Lung (tissue), 12 donors: Measurements from ENCODE around the gene ZNF827. TPM values are rescaled to one million over a fixed set of nuclear protein-coding genes. Genes with fewer than 3 reads are reported as not detected.

Experiments used
- ATAC-seq: fragments of 200-7000 bp; cut with Tn5 transposase; one replicate; pipeline ENCODE4 v1.9.1; 2020; ENCODE audit warnings: moderate number of reproducible peaks; ENCODE audit not compliant: insufficient read depth, low FRiP score
- DNase-seq, 3 donors: peaks; one replicate each; pipeline ENCODE4 v3.0.0-alpha.2; 2013 to 2017
- H3K27ac ChIP-seq, 2 donors: one replicate each; pipeline ENCODE4 v1.5.1; 2013; ENCODE audit warnings: mild to moderate bottlenecking in 2 of 2, moderate library complexity in 2 of 2, control low read depth in 1 of 2, inconsistent platforms in 1 of 2, low read depth in 1 of 2, low read length in 1 of 2
- H3K27me3 ChIP-seq, 3 donors: one replicate each; pipeline ENCODE4 v1.5.1; 2013; ENCODE audit warnings: low read length in 2 of 3; ENCODE audit not compliant: control insufficient read depth in 3 of 3, insufficient read depth in 3 of 3
- H3K36me3 ChIP-seq, 4 donors: one replicate each; pipeline ENCODE4 v1.5.1; 2013; ENCODE audit warnings: low read length in 4 of 4, mild to moderate bottlenecking in 1 of 4, moderate library complexity in 1 of 4; ENCODE audit not compliant: control insufficient read depth in 4 of 4, insufficient read depth in 4 of 4
- H3K4me1 ChIP-seq, 5 donors: one replicate each; pipeline ENCODE4 v1.5.1; 2013; ENCODE audit warnings: low read length in 5 of 5, mild to moderate bottlenecking in 2 of 5, moderate library complexity in 1 of 5; ENCODE audit not compliant: control insufficient read depth in 5 of 5, insufficient read depth in 5 of 5
- H3K4me3 ChIP-seq: one replicate; pipeline ENCODE4 v1.5.1; 2013; ENCODE audit warnings: mild to moderate bottlenecking, control low read depth, moderate library complexity
- H3K9ac ChIP-seq, 2 donors: one replicate each; pipeline ENCODE4 v1.5.1; 2013; ENCODE audit warnings: low read length in 2 of 2, control low read depth in 1 of 2; ENCODE audit not compliant: insufficient read depth in 1 of 2
- H3K9me3 ChIP-seq, 4 donors: one replicate each; pipeline ENCODE4 v1.5.1; 2013; ENCODE audit warnings: low read length in 3 of 4, mild to moderate bottlenecking in 1 of 4, moderate library complexity in 1 of 4; ENCODE audit not compliant: control insufficient read depth in 4 of 4, insufficient read depth in 3 of 4
- WGBS, 2 donors: extraction: QIAGEN DNeasy Blood & Tissue Kit; methylation state at CpG; one replicate each; pipeline ENCODE4 v1.1.7; 2013; 5-methylcytosine and 5-hydroxymethylcytosine counted together
- polyA plus RNA-seq, 2 donors: library from polyadenylated mRNA; stranded (reverse); fragments of 200-250 nt; gene quantifications; one replicate each; pipeline ENCODE4 v1.2.1, GENCODE V29; 2013
- total RNA-seq, 2 donors: library from RNA; depleted of rRNA in 1 of 2; stranded (reverse); fragments of >200 nt in 1 of 2; gene quantifications; one replicate each; pipeline ENCODE4 v1.2.1, GENCODE V29; 2014 to 2021
- TF ChIP-seq, protein P1 (sequence below): IDR thresholded peaks from 2 replicates; pipeline ENCODE4 v1.5.1; 2012; ENCODE audit warnings: mild to moderate bottlenecking; ENCODE audit errors: control extremely low read depth, extremely low read depth
- donor health status: control.
- donor health status: control.
- donor health status: Bipolar disorder and iron deficiency.
- donor health status: healthy.
- donor health status: DM: yes; HTN: yes; CAD: no.

The ZNF827 gene
- total and polyA plus RNA-seq, 4 donors: 2.7 to 27.4 (median 8.2) TPM

DNA sequence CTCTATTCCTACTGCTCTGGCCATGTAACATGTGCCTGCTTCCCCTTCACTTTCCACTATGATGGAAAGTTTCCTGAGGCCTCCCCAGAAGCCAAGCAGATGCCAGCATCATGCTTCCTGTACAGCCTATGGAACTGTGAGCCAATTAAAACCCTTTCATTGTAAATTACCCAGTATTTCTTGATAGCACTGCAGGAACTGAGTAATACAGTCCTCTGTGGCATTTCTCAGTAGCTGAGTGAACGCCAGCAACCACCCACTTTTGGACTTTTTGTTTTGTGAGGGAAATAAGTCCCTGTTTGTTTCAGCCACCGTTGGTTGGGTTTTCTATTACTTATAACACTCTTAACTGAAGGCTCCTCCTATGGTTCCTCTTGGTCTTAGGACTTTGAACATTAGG lies 154.6 kb downstream of the ZNF827 start:
- ATAC-seq (no peak), DNase-seq (no peak)
- peaks cover 0 to 3% (median 0%) of the 10 kb centered on the region in 4 donors for H3K9me3 ChIP-seq
- H3K4me1 ChIP-seq: peaks cover 0 to 6% (median 0%) of the 10 kb centered on the region in 5 donors
- peaks cover 0 to 8% (median 4%) of the 10 kb centered on the region in 4 donors for H3K36me3 ChIP-seq
- no peak overlapping the region for H3K4me3 ChIP-seq
- TF ChIP-seq, protein P1, sequence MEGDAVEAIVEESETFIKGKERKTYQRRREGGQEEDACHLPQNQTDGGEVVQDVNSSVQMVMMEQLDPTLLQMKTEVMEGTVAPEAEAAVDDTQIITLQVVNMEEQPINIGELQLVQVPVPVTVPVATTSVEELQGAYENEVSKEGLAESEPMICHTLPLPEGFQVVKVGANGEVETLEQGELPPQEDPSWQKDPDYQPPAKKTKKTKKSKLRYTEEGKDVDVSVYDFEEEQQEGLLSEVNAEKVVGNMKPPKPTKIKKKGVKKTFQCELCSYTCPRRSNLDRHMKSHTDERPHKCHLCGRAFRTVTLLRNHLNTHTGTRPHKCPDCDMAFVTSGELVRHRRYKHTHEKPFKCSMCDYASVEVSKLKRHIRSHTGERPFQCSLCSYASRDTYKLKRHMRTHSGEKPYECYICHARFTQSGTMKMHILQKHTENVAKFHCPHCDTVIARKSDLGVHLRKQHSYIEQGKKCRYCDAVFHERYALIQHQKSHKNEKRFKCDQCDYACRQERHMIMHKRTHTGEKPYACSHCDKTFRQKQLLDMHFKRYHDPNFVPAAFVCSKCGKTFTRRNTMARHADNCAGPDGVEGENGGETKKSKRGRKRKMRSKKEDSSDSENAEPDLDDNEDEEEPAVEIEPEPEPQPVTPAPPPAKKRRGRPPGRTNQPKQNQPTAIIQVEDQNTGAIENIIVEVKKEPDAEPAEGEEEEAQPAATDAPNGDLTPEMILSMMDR: no peak
- no peak overlapping the region for H3K9ac ChIP-seq
- no peaks in the 10 kb centered on the region for H3K27me3 ChIP-seq
- 84 to 92% methylated on average over 2 of the region's 2 CpGs for WGBS, 2 donors
- H3K27ac ChIP-seq: no peak overlapping the region

DNA sequence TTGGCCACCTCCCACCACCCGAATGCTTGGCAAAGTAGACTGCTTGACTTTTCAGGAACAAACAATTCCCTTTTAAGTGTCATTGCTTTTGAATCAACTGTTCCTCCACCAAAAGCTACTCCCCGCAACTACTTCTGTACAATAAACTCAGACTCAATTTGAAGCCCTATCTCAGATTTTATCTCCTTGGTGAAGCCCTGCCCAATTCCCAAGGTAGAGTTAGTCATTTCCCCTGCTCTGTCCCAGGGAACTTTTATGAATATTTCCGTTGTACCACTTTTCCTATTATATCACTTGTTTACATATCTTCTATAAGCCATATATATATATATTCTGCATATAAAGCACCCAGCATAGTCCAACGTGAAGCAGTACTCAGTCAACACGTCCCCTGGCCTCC lies 155.9 kb downstream of the ZNF827 start:
- TF ChIP-seq, protein P1: no peak
- Histone ChIP-seq H3K9ac (no peak overlapping the region), H3K36me3 (peaks cover 0 to 10% (median 4%) of the 10 kb centered on the region in 4 donors), H3K4me1 (peaks cover 0 to 5% (median 0%) of the 10 kb centered on the region in 5 donors), H3K27ac (no peak overlapping the region), H3K27me3 (no peaks in the 10 kb centered on the region), H3K9me3 (peaks cover 0 to 3% (median 0%) of the 10 kb centered on the region in 4 donors), H3K4me3 (no peak overlapping the region)
- 79 to 84% methylated on average over 5 of the region's 5 CpGs for WGBS, 2 donors
- DNase-seq (no peak), ATAC-seq (no peak)

DNA sequence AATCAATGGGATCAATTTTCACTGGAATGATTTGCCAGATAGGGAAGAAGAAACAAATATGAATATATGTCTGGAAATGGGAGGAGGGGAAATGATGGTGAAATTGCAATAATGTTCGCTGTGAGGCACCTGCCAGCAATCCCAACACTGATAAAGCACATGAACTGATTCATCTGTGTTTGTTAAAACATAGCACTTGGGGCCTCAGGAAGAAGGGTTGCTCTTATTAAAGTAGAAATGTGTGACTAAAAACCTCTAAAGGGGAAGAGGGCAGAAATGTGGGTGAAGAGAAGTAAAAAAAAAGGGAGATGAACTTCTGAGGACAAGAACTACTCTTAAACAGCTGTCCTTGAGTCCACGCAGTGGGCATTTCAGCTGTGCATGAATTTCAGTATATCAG lies 157.3 kb downstream of the ZNF827 start:
- DNase-seq (no peak), ATAC-seq (no peak)
- H3K36me3 ChIP-seq: peaks cover 0 to 10% (median 4%) of the 10 kb centered on the region in 4 donors
- H3K27ac ChIP-seq: no peak overlapping the region
- H3K4me1 ChIP-seq: peaks cover 0 to 5% (median 0%) of the 10 kb centered on the region in 5 donors
- H3K9me3 ChIP-seq: peaks cover 0 to 3% (median 0%) of the 10 kb centered on the region in 4 donors
- no peaks in the 10 kb centered on the region for H3K27me3 ChIP-seq
- no peak overlapping the region for H3K4me3 ChIP-seq
- WGBS, 2 donors: 29 to 75% methylated on average over 2 of the region's 2 CpGs
- TF ChIP-seq, protein P1: no peak
- H3K9ac ChIP-seq: no peak overlapping the region

DNA sequence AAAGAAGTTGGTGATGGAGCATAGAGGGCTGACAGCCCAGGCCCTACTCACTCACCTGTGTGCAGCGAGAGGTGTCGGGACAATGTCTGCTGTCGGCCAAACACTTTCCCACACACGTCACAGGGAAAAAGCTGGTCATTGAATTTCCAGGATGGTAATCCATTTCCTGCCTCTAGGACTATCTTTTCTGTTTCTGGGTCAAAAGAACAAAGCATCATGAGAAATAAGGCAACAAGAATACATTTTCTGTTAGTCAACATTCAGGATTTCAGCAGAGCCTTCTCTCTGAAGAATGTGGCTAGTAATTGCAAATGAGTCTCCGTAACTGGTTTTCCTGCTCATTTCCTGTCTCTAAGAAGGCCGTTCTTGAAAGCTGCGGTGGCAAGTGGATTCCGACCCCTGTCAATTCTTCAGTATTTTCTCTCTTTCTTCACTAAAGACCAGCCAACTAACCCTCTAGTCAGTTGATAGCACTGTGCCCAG lies 159.3 kb downstream of the ZNF827 start:
- 57 to 77% methylated on average over 8 of the region's 8 CpGs for WGBS, 2 donors
- ATAC-seq (no peak), DNase-seq (no peak)
- Histone ChIP-seq H3K36me3 (peaks cover 0 to 15% (median 9%) of the 10 kb centered on the region in 4 donors), H3K9ac (no peak overlapping the region), H3K27ac (no peak overlapping the region), H3K4me3 (no peak overlapping the region), H3K9me3 (peaks cover 0 to 3% (median 0%) of the 10 kb centered on the region in 4 donors), H3K27me3 (no peaks in the 10 kb centered on the region), H3K4me1 (peaks cover 0 to 3% (median 0%) of the 10 kb centered on the region in 5 donors)
- TF ChIP-seq, protein P1: no peak
